H1 (cell line): ENCODE data around the gene RYR3. TPM values are rescaled to one million over a fixed set of nuclear protein-coding genes. Genes with fewer than 3 reads are reported as not detected.

ENCODE experiments used
- CTCF ChIA-PET: fragments of 300-600 bp; sonication (Branson Sonifier 250); formaldehyde crosslinking; loops from one replicate; lab custom pipeline; 2021; ENCODE audit not compliant: partially characterized antibody; lab: Charles Lee
- POLR2A ChIA-PET: fragments of 300-600 bp; sonication (Branson Sonifier 250); formaldehyde crosslinking; loops from one replicate; lab custom pipeline; 2021; ENCODE audit warnings: inconsistent platforms; ENCODE audit not compliant: partially characterized antibody; lab: Charles Lee
- DNase-seq, 2 experiments: peaks; one replicate each; pipeline versions ENCODE4 v3.0.0 to v3.0.0-alpha.2; 2010 to 2022; ENCODE audit warnings: low spot score in 2 of 2, low read depth in 1 of 2, mixed read lengths in 1 of 2
- FAIRE-seq: peaks from 2 replicates; lab custom pipeline; 2011; peaks lifted over from hg19 to GRCh38; lab: Jason Lieb, UNC
- H2AFZ ChIP-seq: 2 replicates; pipeline ENCODE4 v1.8.1; 2012; ENCODE audit warnings: low read length, inconsistent platforms
- H2AK5ac ChIP-seq: 2 replicates; pipeline ENCODE4 v1.6.1; 2013; ENCODE audit warnings: low read depth, low read length
- H2BK120ac ChIP-seq: replicated peaks from 2 replicates; pipeline ENCODE3; 2013; ENCODE audit warnings: low read depth, low read length, inconsistent platforms
- H2BK12ac ChIP-seq: 2 replicates; pipeline ENCODE4 v1.6.1; 2013; ENCODE audit warnings: low read depth, low read length
- H2BK15ac ChIP-seq: 2 replicates; pipeline ENCODE4 v1.6.1; 2013; ENCODE audit warnings: low read length
- H2BK20ac ChIP-seq: 2 replicates; pipeline ENCODE4 v1.6.1; 2013; ENCODE audit warnings: low read length
- H2BK5ac ChIP-seq: 2 replicates; pipeline ENCODE4 v1.6.1; 2013; ENCODE audit warnings: low read depth, low read length
- H3K14ac ChIP-seq: 2 replicates; pipeline ENCODE4 v1.6.1; 2013; ENCODE audit warnings: inconsistent platforms; ENCODE audit not compliant: insufficient read length
- H3K18ac ChIP-seq: 2 replicates; pipeline ENCODE4 v1.6.1; 2013; ENCODE audit warnings: low read length; ENCODE audit errors: extremely low read depth
- H3K23ac ChIP-seq: 2 replicates; pipeline ENCODE4 v1.6.1; 2013; ENCODE audit warnings: inconsistent platforms; ENCODE audit not compliant: insufficient read length
- H3K23me2 ChIP-seq: 2 replicates; pipeline ENCODE4 v1.6.1; 2013; ENCODE audit warnings: low read depth, low read length
- H3K27ac ChIP-seq: 2 replicates; pipeline ENCODE4 v1.6.1; 2011; ENCODE audit warnings: low read depth, low read length, inconsistent platforms
- H3K27me3 ChIP-seq, 4 experiments: replicated peaks in 1 of 4; 1 replicate in 1 of 4; 2 replicates in 3 of 4; pipeline versions ENCODE4 v1.6.1 to v1.8.1; 2011 to 2013; ENCODE audit warnings: low read length in 3 of 4, mild to moderate bottlenecking in 3 of 4, inconsistent platforms in 2 of 4, mixed read lengths in 2 of 4, moderate library complexity in 1 of 4; ENCODE audit not compliant: control insufficient read depth in 3 of 4, insufficient read depth in 3 of 4; ENCODE audit errors: extremely low read depth in 1 of 4
- H3K36me3 ChIP-seq, 4 experiments: 2 replicates each; pipeline versions ENCODE4 v1.6.1 to v1.8.1; 2011 to 2013; ENCODE audit warnings: mild to moderate bottlenecking in 4 of 4, low read length in 3 of 4, moderate library complexity in 2 of 4, control low read depth in 1 of 4, inconsistent platforms in 1 of 4; ENCODE audit not compliant: insufficient read depth in 4 of 4, control insufficient read depth in 2 of 4
- H3K4ac ChIP-seq: replicated peaks from 2 replicates; pipeline ENCODE3; 2013; ENCODE audit warnings: low read length, low read depth, mixed read lengths, inconsistent platforms; ENCODE audit not compliant: insufficient read length
- H3K4me1 ChIP-seq, 4 experiments: replicated peaks in 1 of 4; 1 replicate in 1 of 4; 2 replicates in 3 of 4; pipeline versions ENCODE4 v1.6.1 to v1.8.1; 2011 to 2013; ENCODE audit warnings: low read length in 3 of 4, inconsistent platforms in 2 of 4, mixed read lengths in 1 of 4; ENCODE audit not compliant: insufficient read depth in 4 of 4, control insufficient read depth in 3 of 4
- H3K4me2 ChIP-seq, 2 experiments: 2 replicates each; pipeline versions ENCODE4 v1.6.1 to v1.8.1; 2011 to 2013; ENCODE audit warnings: low read depth in 2 of 2, low read length in 2 of 2, control low read depth in 1 of 2, inconsistent platforms in 1 of 2, mild to moderate bottlenecking in 1 of 2; ENCODE audit not compliant: insufficient read depth in 1 of 2
- H3K4me3 ChIP-seq, 4 experiments: fragments of 200-600, 300-600 bp in 1 of 4; sonication (generic), shearing (Covaris generic), sonication (Bioruptor Twin) in 1 of 4; 2 replicates each; pipeline versions ENCODE4 v1.5.1 to v1.8.1; 2011 to 2016; ENCODE audit warnings: low read length in 4 of 4, low read depth in 3 of 4, control low read depth in 2 of 4, inconsistent platforms in 2 of 4, mild to moderate bottlenecking in 2 of 4, mixed read lengths in 1 of 4, moderate library complexity in 1 of 4; ENCODE audit not compliant: insufficient read depth in 2 of 4; ENCODE audit errors: extremely low read depth in 1 of 4
- H3K56ac ChIP-seq: replicated peaks from 2 replicates; pipeline ENCODE3; 2013; ENCODE audit warnings: low read depth, mild to moderate bottlenecking, mixed read lengths, low read length, inconsistent platforms; ENCODE audit not compliant: insufficient read length
- H3K79me1 ChIP-seq: 2 replicates; pipeline ENCODE4 v1.6.1; 2013; ENCODE audit warnings: low read depth, low read length, control low read depth
- H3K79me2 ChIP-seq, 2 experiments: 2 replicates each; pipeline versions ENCODE4 v1.6.1 to v1.8.1; 2012 to 2013; ENCODE audit warnings: low read length in 2 of 2, mild to moderate bottlenecking in 2 of 2, inconsistent platforms in 1 of 2; ENCODE audit not compliant: insufficient read depth in 2 of 2, control insufficient read depth in 1 of 2
- H3K9ac ChIP-seq, 4 experiments: replicated peaks in 1 of 4; 1 replicate in 1 of 4; 2 replicates in 3 of 4; pipeline versions ENCODE4 v1.6.1 to v1.8.1; 2011 to 2013; ENCODE audit warnings: low read depth in 3 of 4, low read length in 3 of 4, control low read depth in 2 of 4, mild to moderate bottlenecking in 2 of 4, moderate library complexity in 2 of 4, inconsistent platforms in 1 of 4; ENCODE audit errors: extremely low read depth in 1 of 4
- H3K9me3 ChIP-seq, 2 experiments: 2 replicates each; pipeline versions ENCODE4 v1.6.1 to v1.8.1; 2012 to 2013; ENCODE audit warnings: mild to moderate bottlenecking in 2 of 2, moderate library complexity in 2 of 2, control low read depth in 1 of 2, inconsistent platforms in 1 of 2, low read depth in 1 of 2, low read length in 1 of 2, mixed read lengths in 1 of 2; ENCODE audit not compliant: insufficient read depth in 2 of 2
- H4K20me1 ChIP-seq, 2 experiments: replicated peaks in 1 of 2; 2 replicates each; pipeline versions ENCODE3 to v1.8.1; 2011 to 2013; ENCODE audit warnings: inconsistent platforms in 2 of 2, low read length in 2 of 2, mild to moderate bottlenecking in 1 of 2; ENCODE audit not compliant: insufficient read depth in 2 of 2, control insufficient read depth in 1 of 2
- H4K5ac ChIP-seq: 2 replicates; pipeline ENCODE4 v1.6.1; 2013; ENCODE audit warnings: low read length, low read depth, mixed read lengths, inconsistent platforms; ENCODE audit not compliant: insufficient read length
- H4K8ac ChIP-seq: 2 replicates; pipeline ENCODE4 v1.8.0; 2013; ENCODE audit warnings: mild to moderate bottlenecking, moderate library complexity, low read length, inconsistent platforms; ENCODE audit not compliant: insufficient read depth; ENCODE audit errors: extremely low read depth
- H4K91ac ChIP-seq: replicated peaks from 2 replicates; pipeline ENCODE3; 2013; ENCODE audit warnings: low read length, mixed read lengths, inconsistent platforms; ENCODE audit not compliant: insufficient read length
- CHD1 ChIP-seq: IDR thresholded peaks from 2 replicates; pipeline ENCODE4 v1.6.1; 2012; ENCODE audit warnings: low read depth, low read length, improper control_type of control experiment
- CHD2 ChIP-seq: IDR thresholded peaks from 2 replicates; pipeline ENCODE4 v1.6.1; 2012; ENCODE audit warnings: low read length, improper control_type of control experiment
- GTF2F1 ChIP-seq: IDR thresholded peaks from 2 replicates; pipeline ENCODE4 v1.6.1; 2012; ENCODE audit warnings: low read depth, low read length, improper control_type of control experiment, borderline replicate concordance
- HDAC2 ChIP-seq, 2 experiments: fragments of 300-600 bp in 1 of 2; sonication (generic) in 1 of 2; IDR thresholded peaks; 2 replicates each; pipeline ENCODE4 v1.6.1; 2011 to 2012; ENCODE audit warnings: low read depth in 2 of 2, low read length in 2 of 2, mild to moderate bottlenecking in 2 of 2, moderate library complexity in 2 of 2, borderline replicate concordance in 1 of 2, inconsistent platforms in 1 of 2
- JUN ChIP-seq: IDR thresholded peaks from 2 replicates; pipeline ENCODE4 v1.6.1; 2011; ENCODE audit warnings: low read depth, mild to moderate bottlenecking, improper control_type of control experiment, low read length
- MAX ChIP-seq: IDR thresholded peaks from 2 replicates; pipeline ENCODE4 v1.6.1; 2012; ENCODE audit warnings: inconsistent platforms
- POLR2A ChIP-seq, 2 experiments: IDR thresholded peaks; 1 replicate in 1 of 2; 2 replicates in 1 of 2; pipeline ENCODE4 v1.6.1; 2011; ENCODE audit warnings: low read depth in 2 of 2, low read length in 2 of 2, mild to moderate bottlenecking in 2 of 2; ENCODE audit errors: control extremely low read depth in 1 of 2
- SAP30 ChIP-seq: fragments of 300-600 bp; sonication (generic); IDR thresholded peaks from 2 replicates; pipeline ENCODE4 v1.7.1; 2012; ENCODE audit warnings: low read length, moderate library complexity, mild to moderate bottlenecking, inconsistent platforms; ENCODE audit not compliant: insufficient read depth, insufficient replicate concordance
- SIX5 ChIP-seq: IDR thresholded peaks from 2 replicates; pipeline ENCODE4 v1.6.1; 2011; ENCODE audit warnings: mild to moderate bottlenecking, low read depth, low read length
- TAF7 ChIP-seq: optimal IDR thresholded peaks from 2 replicates; pipeline ENCODE3; 2011; ENCODE audit warnings: low read depth, mild to moderate bottlenecking, inconsistent platforms, low read length, moderate library complexity, borderline replicate concordance
- USF2 ChIP-seq: IDR thresholded peaks from 2 replicates; pipeline ENCODE4 v1.6.1; 2011; ENCODE audit warnings: low read length, improper control_type of control experiment
- ZNF274 ChIP-seq: IDR thresholded peaks from 2 replicates; pipeline ENCODE4 v1.7.0; 2012; ENCODE audit warnings: low read length, borderline replicate concordance; ENCODE audit errors: extremely low read depth
- WGBS, 2 experiments: shearing (Covaris generic) in 1 of 2; methylation state at CpG; one replicate each; pipeline versions ENCODE4 v1.1.6 to v1.1.7; 2013 to 2015; ENCODE audit warnings: low lambda C conversion rate in 2 of 2, mixed read lengths in 2 of 2, inconsistent platforms in 1 of 2, low coverage in 1 of 2, missing lambda C conversion rate in 1 of 2; ENCODE audit not compliant: insufficient replicate concordance in 2 of 2, insufficient coverage in 1 of 2, insufficient read length in 1 of 2; ENCODE audit errors: extremely low coverage in 1 of 2, missing lambda C conversion rate in 1 of 2; 5-methylcytosine and 5-hydroxymethylcytosine counted together
- polyA plus RNA-seq, 7 experiments: library from polyadenylated mRNA; depleted of rRNA in 3 of 7; stranded (reverse) in 5 of 7; unstranded in 2 of 7; fragments of >200 nt in 5 of 7; fragments of 200-250 nt in 2 of 7; gene quantifications; 1 replicate in 5 of 7; 2 replicates in 1 of 7; 4 replicates in 1 of 7; pipeline versions ENCODE4 v1.2.1 to v1.2.3, GENCODE V29; 2011 to 2013; ENCODE audit warnings: missing spikeins in 2 of 7, mixed read lengths in 2 of 7
- total RNA-seq: library from RNA; stranded (reverse); fragmentation: NEBNext Ultra II Directional; extraction: Animal tissue kit (Norgen Biotek cat#: 25700); gene quantifications from 2 replicates; pipeline ENCODE4 v1.2.1, GENCODE V29; 2021

RYR3 gene
- total and polyA plus RNA-seq, 2 of the 8 experiments (the other 6 are each of a cell fraction or from before 2014, with no cell fraction given), result 0.33 to 3.4 TPM

GRCh38 chr15:33587773-33588172, 277.0 kb downstream of the RYR3 start:
- FAIRE-seq (no peak), DNase-seq (no peak)
- Histone ChIP-seq H3K9ac (no peak overlapping the region), H3K14ac (no peak overlapping the region), H3K27ac (no peak overlapping the region), H2AFZ (no peak overlapping the region), H3K79me1 (no peaks in the 10 kb centered on the region), H3K9me3 (no peaks in the 10 kb centered on the region), H3K4ac (no peak overlapping the region), H3K23ac (no peak overlapping the region), H2BK5ac (no peak overlapping the region), H4K8ac (no peak overlapping the region), H3K18ac (no peak overlapping the region), H3K4me1 (peaks cover 0 to 2% (median 0%) of the 10 kb centered on the region in 4 experiments; a peak in 2 of 7 replicates), H3K27me3 (no peaks in the 10 kb centered on the region), H2BK12ac (no peak overlapping the region), H3K36me3 (no peaks in the 10 kb centered on the region), H3K4me2 (no peak overlapping the region), H2BK15ac (no peak overlapping the region), H4K91ac (no peak overlapping the region), H2BK20ac (no peak overlapping the region), H3K56ac (no peak overlapping the region), H4K20me1 (no peaks in the 10 kb centered on the region), H3K4me3 (no peak overlapping the region), H4K5ac (no peak overlapping the region), H3K23me2 (no peaks in the 10 kb centered on the region), H2BK120ac (no peak overlapping the region), H3K79me2 (no peaks in the 10 kb centered on the region), H2AK5ac (no peak overlapping the region)
- ChIA-PET CTCF (interaction anchor here (1.3 kb wide), 1 partner anchor 279 kb away, joined by 3 read pairs; no protein-coding TSS in a partner anchor), POLR2A (interaction anchor here (0.9 to 1.0 kb wide), 2 partner anchors 10 to 13 kb away, joined by 3 read pairs; no protein-coding TSS in a partner anchor)
- WGBS, 2 experiments, result 87% methylated on average over 2 of the region's 2 CpGs; no CpG with 5 or more reads in 1 of the 2 experiments
- TF ChIP-seq SIX5 (no peak), JUN (no peak), USF2 (no peak), SAP30 (no peak), TAF7 (no peak), HDAC2 (IDR thresholded peaks at IDR 0.05; ENCODE audit: borderline replicate concordance in 1 of 2, low read depth in 2 of 2, low read length in 2 of 2) (no peak), POLR2A (IDR thresholded peaks at IDR 0.05; ENCODE audit: control extremely low read depth in 1 of 2, low read depth in 2 of 2, low read length in 2 of 2) (no peak), CHD2 (no peak), CHD1 (no peak), ZNF274 (no peak), GTF2F1 (no peak), MAX (no peak)
